Suprapubic skin (tissue), 4 donors: ENCODE data around the gene C2orf81. TPM values are rescaled to one million over a fixed set of nuclear protein-coding genes. Genes with fewer than 3 reads are reported as not detected.

ENCODE experiments used
- DNase-seq, 2 donors: peaks; one replicate each; pipeline ENCODE4 v3.0.0-alpha.2; 2019; ENCODE audit warnings: low spot score in 2 of 2
- H3K27ac ChIP-seq: fragments of 200-600 bp; sonication (generic); one replicate; pipeline ENCODE4 v1.5.1; 2019
- H3K27me3 ChIP-seq: fragments of 200-600 bp; sonication (generic); one replicate; pipeline ENCODE4 v1.5.1; 2019
- H3K36me3 ChIP-seq: fragments of 200-600 bp; sonication (generic); one replicate; pipeline ENCODE4 v1.5.1; 2019
- H3K4me1 ChIP-seq: fragments of 200-600 bp; sonication (generic); one replicate; pipeline ENCODE4 v1.5.1; 2019
- H3K4me3 ChIP-seq: fragments of 200-600 bp; sonication (generic); one replicate; pipeline ENCODE4 v1.5.1; 2019; ENCODE audit warnings: mild to moderate bottlenecking
- H3K9me3 ChIP-seq: fragments of 200-600 bp; sonication (generic); one replicate; pipeline ENCODE4 v1.5.1; 2019
- EP300 ChIP-seq: sonication (generic); formaldehyde crosslinking; IDR thresholded peaks from one replicate; pipeline ENCODE4 v1.6.1; 2017; ENCODE audit warnings: antibody characterized with exemption
- POLR2A ChIP-seq, 2 donors: fragments of 450-650 bp; IDR thresholded peaks; one replicate each; pipeline ENCODE4 v1.6.1; 2017; ENCODE audit warnings: antibody characterized with exemption in 2 of 2, mild to moderate bottlenecking in 2 of 2, moderate library complexity in 2 of 2
- POLR2AphosphoS5 ChIP-seq, 3 donors: sonication (generic); formaldehyde crosslinking; IDR thresholded peaks; one replicate each; pipeline ENCODE4 v1.6.1; 2017; ENCODE audit warnings: antibody characterized with exemption in 3 of 3
- WGBS: methylation state at CpG from one replicate; pipeline ENCODE4 v1.1.5; 2018; 5-methylcytosine and 5-hydroxymethylcytosine counted together
- total RNA-seq, 4 donors: library from RNA; depleted of rRNA; stranded (reverse); fragments of >200 nt; gene quantifications; one replicate each; pipeline ENCODE4 v1.1.0, GENCODE V29; 2016
- TF ChIP-seq, protein P1 (sequence below), 2 donors: fragments of 200-600 bp in 1 of 2; fragments of 450-650 bp in 1 of 2; sonication (generic) in 1 of 2; IDR thresholded peaks; one replicate each; pipeline ENCODE4 v1.5.1; 2016 to 2019; ENCODE audit warnings: antibody characterized with exemption in 2 of 2, mild to moderate bottlenecking in 1 of 2, moderate library complexity in 1 of 2

C2orf81 gene
- total RNA-seq, 4 donors from 2014 or later = 0.87 to 2.1 (median 1.4) TPM

DNA sequence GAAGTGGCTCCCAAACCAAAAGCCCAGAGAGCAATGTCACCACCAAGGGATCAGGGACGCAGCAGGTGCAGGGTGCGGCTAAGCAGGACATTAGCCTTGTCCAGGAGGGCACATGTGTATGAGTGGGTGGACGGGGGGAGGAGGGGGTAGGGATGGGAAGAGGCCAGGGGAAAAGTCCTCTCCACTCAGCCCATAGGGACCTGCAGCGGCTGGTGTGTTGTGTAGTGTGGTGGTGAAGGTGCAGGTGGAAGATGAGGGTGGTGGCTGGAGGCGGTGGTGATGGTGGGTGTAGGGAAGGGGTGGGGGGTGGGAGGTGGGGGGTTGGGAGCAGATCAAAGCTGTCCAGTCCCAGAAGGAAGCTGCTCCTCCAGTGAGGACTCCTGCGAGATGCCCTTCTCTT is 3.7 kb downstream of the C2orf81 start:
- Histone ChIP-seq H3K4me3 (no peak overlapping the region), H3K9me3 (no peaks in the 10 kb centered on the region), H3K4me1 (peaks cover 49% of the 10 kb centered on the region), H3K27me3 (no peaks in the 10 kb centered on the region), H3K36me3 (no peaks in the 10 kb centered on the region), H3K27ac (no peak overlapping the region)
- WGBS = 90% methylated on average over 6 of the region's 6 CpGs
- DNase-seq = no peak
- TF ChIP-seq POLR2A (IDR thresholded peaks at IDR 0.05) = no peak
- TF ChIP-seq POLR2AphosphoS5 (IDR thresholded peaks at IDR 0.05) = no peak
- TF ChIP-seq, protein P1, sequence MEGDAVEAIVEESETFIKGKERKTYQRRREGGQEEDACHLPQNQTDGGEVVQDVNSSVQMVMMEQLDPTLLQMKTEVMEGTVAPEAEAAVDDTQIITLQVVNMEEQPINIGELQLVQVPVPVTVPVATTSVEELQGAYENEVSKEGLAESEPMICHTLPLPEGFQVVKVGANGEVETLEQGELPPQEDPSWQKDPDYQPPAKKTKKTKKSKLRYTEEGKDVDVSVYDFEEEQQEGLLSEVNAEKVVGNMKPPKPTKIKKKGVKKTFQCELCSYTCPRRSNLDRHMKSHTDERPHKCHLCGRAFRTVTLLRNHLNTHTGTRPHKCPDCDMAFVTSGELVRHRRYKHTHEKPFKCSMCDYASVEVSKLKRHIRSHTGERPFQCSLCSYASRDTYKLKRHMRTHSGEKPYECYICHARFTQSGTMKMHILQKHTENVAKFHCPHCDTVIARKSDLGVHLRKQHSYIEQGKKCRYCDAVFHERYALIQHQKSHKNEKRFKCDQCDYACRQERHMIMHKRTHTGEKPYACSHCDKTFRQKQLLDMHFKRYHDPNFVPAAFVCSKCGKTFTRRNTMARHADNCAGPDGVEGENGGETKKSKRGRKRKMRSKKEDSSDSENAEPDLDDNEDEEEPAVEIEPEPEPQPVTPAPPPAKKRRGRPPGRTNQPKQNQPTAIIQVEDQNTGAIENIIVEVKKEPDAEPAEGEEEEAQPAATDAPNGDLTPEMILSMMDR (IDR thresholded peaks at IDR 0.05) = no peak
- no peak for TF ChIP-seq EP300

DNA sequence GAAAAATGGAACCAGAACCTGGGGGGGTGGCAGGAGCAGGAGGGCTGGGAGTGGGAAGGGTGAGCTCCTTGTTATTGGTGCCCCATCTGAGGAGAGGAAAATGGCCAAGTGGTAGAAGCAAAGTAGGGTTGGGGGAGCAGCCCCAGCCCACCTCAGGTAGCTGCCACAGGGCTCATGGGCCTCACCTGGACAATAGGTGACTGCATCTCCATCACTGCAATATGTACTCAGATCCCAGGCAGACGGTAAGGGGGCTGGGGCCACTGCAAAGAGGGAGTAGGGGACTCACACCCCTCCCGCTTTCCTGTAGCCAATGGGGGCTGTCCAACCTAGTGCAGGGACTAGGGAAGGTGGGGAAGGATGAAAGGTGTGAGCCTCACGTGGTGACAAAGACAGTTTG is 4.2 kb downstream of the C2orf81 start:
- Histone ChIP-seq H3K9me3 (no peaks in the 10 kb centered on the region), H3K4me1 (peaks cover 44% of the 10 kb centered on the region), H3K36me3 (no peaks in the 10 kb centered on the region), H3K27ac (no peak overlapping the region), H3K27me3 (no peaks in the 10 kb centered on the region), H3K4me3 (no peak overlapping the region)
- no peak for DNase-seq
- 85% methylated on average over 3 of the region's 3 CpGs for WGBS
- no peak for TF ChIP-seq EP300
- TF ChIP-seq POLR2AphosphoS5 (IDR thresholded peaks at IDR 0.05) = no peak
- no peak for TF ChIP-seq POLR2A (IDR thresholded peaks at IDR 0.05)
- TF ChIP-seq, protein P1 (IDR thresholded peaks at IDR 0.05) = no peak

DNA sequence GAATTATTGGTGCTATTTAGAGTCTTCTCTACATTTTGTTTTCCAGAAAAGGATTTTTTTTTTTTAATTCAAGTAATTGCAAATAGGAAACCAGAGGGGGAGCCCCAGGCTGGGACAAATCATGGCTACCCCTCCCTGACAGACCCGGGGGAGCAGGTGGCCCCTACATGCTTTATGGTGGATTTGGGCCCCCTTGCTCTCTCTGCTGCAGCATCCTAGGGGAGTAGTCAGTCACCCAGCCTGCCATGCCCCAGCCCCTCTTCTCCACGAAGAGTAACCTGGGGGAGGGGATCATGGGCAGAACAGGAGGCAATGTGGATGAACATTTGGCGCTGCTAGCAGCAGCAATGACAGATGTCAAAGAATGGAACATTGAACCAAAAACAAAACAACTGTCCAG is 4.6 kb downstream of the C2orf81 start:
- no peaks in the 10 kb centered on the region for H3K27me3 ChIP-seq
- H3K4me1 ChIP-seq = peaks cover 40% of the 10 kb centered on the region
- no peak for TF ChIP-seq POLR2AphosphoS5 (IDR thresholded peaks at IDR 0.05)
- TF ChIP-seq POLR2A (IDR thresholded peaks at IDR 0.05) = no peak
- no peak for TF ChIP-seq EP300
- TF ChIP-seq, protein P1 (IDR thresholded peaks at IDR 0.05) = no peak
- DNase-seq = no peak
- no peak overlapping the region for H3K27ac ChIP-seq
- H3K4me3 ChIP-seq = no peak overlapping the region
- WGBS = 61% methylated on average over 3 of the region's 3 CpGs
- no peaks in the 10 kb centered on the region for H3K36me3 ChIP-seq
- no peaks in the 10 kb centered on the region for H3K9me3 ChIP-seq

DNA sequence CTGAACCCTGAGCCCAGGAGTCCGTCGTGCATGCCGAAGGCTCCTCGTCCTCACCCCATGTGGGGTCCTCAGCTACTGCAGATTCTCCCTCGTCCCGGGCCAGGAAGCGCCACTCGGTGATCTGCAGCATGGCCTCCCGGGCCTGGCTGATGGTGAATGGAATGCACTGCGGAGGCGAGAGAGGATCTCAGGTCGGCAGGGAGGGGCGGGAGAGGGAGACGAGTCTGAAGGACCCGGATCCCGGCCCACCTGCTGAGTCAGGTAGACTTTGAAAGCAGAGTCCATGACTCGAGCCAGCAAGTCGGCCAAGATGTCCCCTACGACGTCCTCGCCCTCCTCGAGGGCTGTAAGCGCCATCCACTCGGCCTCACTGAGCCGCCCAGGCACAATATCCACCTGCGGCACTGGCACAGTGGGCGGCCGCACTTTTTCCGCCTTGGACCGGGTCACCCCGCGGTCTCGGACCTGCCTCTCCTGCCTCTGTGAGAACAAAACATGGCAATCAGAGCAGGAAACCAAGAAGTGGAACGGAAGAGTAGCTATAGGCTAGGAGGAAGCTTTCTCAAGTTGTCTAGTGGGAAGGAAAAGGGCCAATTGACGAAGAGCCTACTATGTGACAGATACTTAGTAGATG is 5.5 kb downstream of the C2orf81 start:
- no peak for DNase-seq
- Histone ChIP-seq H3K27ac (no peak overlapping the region), H3K4me3 (peak overlapping the region; percentile 46), H3K9me3 (no peaks in the 10 kb centered on the region), H3K27me3 (no peaks in the 10 kb centered on the region), H3K36me3 (no peaks in the 10 kb centered on the region), H3K4me1 (peaks cover 31% of the 10 kb centered on the region)
- TF ChIP-seq POLR2AphosphoS5 (IDR thresholded peaks at IDR 0.05) (no peak), EP300 (no peak)
- TF ChIP-seq, protein P1 (IDR thresholded peaks at IDR 0.05) = no peak
- 69% methylated on average over 27 of the region's 35 CpGs for WGBS

DNA sequence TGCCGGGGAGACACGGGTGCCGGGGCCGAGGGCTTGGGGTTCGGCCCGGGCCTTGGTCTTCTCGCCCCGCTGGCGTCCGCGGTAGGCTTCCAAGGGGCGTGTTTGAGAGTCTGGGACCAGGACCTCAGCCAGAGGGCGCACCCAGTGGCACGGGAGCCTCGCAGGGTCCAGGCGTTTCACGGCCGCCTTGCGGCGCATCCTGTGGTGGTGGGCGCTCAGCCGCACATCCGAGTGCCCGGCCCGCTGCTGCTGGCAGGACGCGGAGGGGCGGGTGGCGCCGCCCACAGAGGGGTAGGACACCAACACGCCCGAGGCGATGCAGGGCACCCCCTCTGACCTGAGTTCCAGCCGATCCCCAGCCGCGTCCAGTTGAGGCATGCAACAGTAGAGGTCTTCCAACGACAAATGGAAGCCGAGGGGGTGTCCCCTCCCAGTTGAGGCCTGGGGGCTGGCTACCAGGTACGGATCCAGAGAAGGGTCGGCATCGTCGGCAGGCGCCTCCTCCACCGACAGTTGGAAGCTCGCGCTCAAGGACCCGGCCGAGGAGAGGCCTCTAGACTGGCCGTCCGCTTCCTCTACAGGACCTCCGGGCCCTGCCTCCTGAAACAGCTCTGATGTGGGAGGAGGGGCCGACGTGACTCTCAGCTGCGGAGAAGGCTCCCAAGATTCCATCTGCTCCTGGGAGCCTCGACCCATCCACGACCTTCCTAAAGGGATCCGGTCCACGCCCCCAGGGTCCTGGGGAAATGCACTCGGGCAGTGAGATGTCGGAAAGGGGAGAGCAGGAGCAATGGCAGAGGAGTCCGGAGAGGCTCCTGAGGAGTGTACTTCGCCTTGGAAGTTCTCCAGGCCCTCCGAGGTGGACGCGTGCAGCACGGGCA is 6.3 kb downstream of the C2orf81 start:
- no peaks in the 10 kb centered on the region for H3K36me3 ChIP-seq
- H3K4me3 ChIP-seq = peak overlapping the region; percentile 46
- no peaks in the 10 kb centered on the region for H3K27me3 ChIP-seq
- no peaks in the 10 kb centered on the region for H3K9me3 ChIP-seq
- no peak overlapping the region for H3K27ac ChIP-seq
- peaks cover 29% of the 10 kb centered on the region for H3K4me1 ChIP-seq
- 10% methylated on average over 13 of the region's 66 CpGs for WGBS
- peak in 1 of 2 donors; percentile 78 for DNase-seq
- no peak for TF ChIP-seq EP300
- TF ChIP-seq, protein P1 (IDR thresholded peaks at IDR 0.05) = peak in 1 of 2 donors; percentile 28
